SK-N-SH treated with all-trans-retinoic acid at 6 μM for 48 hours (cell line): ENCODE data around the gene NADK.
"Not testable (repeated sequence)": the region's sequence is repeated elsewhere in the genome, so short reads cannot be mapped to it uniquely, and the experiment has no call there.

ENCODE experiments used
- ATAC-seq: fragments of 200-7000 bp; cut with Tn5 transposase; 3 replicates; pipeline ENCODE4 v1.9.1; 2020; ENCODE audit warnings: mild to moderate bottlenecking, moderate library complexity
- BACH2 ChIP-seq: fragments of 250-450 bp; sonication (Bioruptor Pico); IDR thresholded peaks from 2 replicates; pipeline ENCODE4 v1.9.0; 2021; ENCODE audit warnings: mild to moderate bottlenecking, borderline replicate concordance
- CREB5 ChIP-seq: fragments of 250-450 bp; sonication (Bioruptor Pico); IDR thresholded peaks from 2 replicates; pipeline ENCODE4 v1.5.1; 2020; ENCODE audit warnings: low read depth, mild to moderate bottlenecking, moderate library complexity
- CSDC2 ChIP-seq: fragments of 250-450 bp; sonication (Bioruptor Pico); IDR thresholded peaks from 2 replicates; pipeline ENCODE4 v1.5.0; 2020; ENCODE audit warnings: mild to moderate bottlenecking, moderate library complexity
- CSRNP3 ChIP-seq: fragments of 250-450 bp; sonication (Bioruptor Pico); IDR thresholded peaks from 2 replicates; pipeline ENCODE4 v1.5.1; 2021; ENCODE audit warnings: mild to moderate bottlenecking, moderate library complexity
- ESRRG ChIP-seq: fragments of 250-450 bp; sonication (Bioruptor Pico); IDR thresholded peaks from 2 replicates; pipeline ENCODE4 v1.6.1; 2021; ENCODE audit warnings: mild to moderate bottlenecking
- GLIS3 ChIP-seq: fragments of 250-450 bp; sonication (Bioruptor Pico); IDR thresholded peaks from 2 replicates; pipeline ENCODE4 v1.5.0; 2020; ENCODE audit warnings: mild to moderate bottlenecking, moderate library complexity
- ISL1 ChIP-seq: fragments of 250-450 bp; sonication (Bioruptor Pico); IDR thresholded peaks from 2 replicates; pipeline ENCODE4 v2.1.2; 2022; ENCODE audit warnings: mild to moderate bottlenecking, moderate library complexity
- OSR1 ChIP-seq: fragments of 250-450 bp; sonication (Bioruptor Pico); IDR thresholded peaks from 2 replicates; pipeline ENCODE4 v1.8.0; 2022; ENCODE audit warnings: moderate library complexity, mild to moderate bottlenecking, inconsistent platforms
- PATZ1 ChIP-seq: fragments of 250-450 bp; sonication (Bioruptor Pico); IDR thresholded peaks from 2 replicates; pipeline ENCODE4 v1.8.0; 2020; ENCODE audit warnings: mild to moderate bottlenecking, moderate library complexity, borderline replicate concordance
- PPARA ChIP-seq: fragments of 250-450 bp; sonication (Bioruptor Pico); IDR thresholded peaks from 2 replicates; pipeline ENCODE4 v1.5.0; 2020; ENCODE audit warnings: mild to moderate bottlenecking, borderline replicate concordance
- TCF4 ChIP-seq: fragments of 250-450 bp; sonication (Bioruptor Pico); IDR thresholded peaks from 2 replicates; pipeline ENCODE4 v1.8.0; 2021; ENCODE audit warnings: mild to moderate bottlenecking, moderate library complexity, borderline replicate concordance
- TOX ChIP-seq: fragments of 250-450 bp; sonication (Bioruptor Pico); IDR thresholded peaks from 2 replicates; pipeline ENCODE4 v1.8.0; 2021; ENCODE audit warnings: mild to moderate bottlenecking, moderate library complexity, borderline replicate concordance
- TSHZ2 ChIP-seq: fragments of 250-450 bp; sonication (Bioruptor Pico); IDR thresholded peaks from 2 replicates; pipeline ENCODE4 v1.5.0; 2020; ENCODE audit warnings: mild to moderate bottlenecking, moderate library complexity
- ZC3H10 ChIP-seq: fragments of 250-450 bp; sonication (Bioruptor Pico); IDR thresholded peaks from 2 replicates; pipeline ENCODE4 v1.5.1; 2021; ENCODE audit warnings: mild to moderate bottlenecking, moderate library complexity
- ZFP3 ChIP-seq: fragments of 250-450 bp; sonication (Bioruptor Pico); IDR thresholded peaks from 2 replicates; pipeline ENCODE4 v1.5.0; 2020; ENCODE audit warnings: mild to moderate bottlenecking, moderate library complexity
- ZFP30 ChIP-seq: fragments of 450-650 bp; formaldehyde crosslinking; IDR thresholded peaks from 2 replicates; pipeline ENCODE4 v1.5.0; 2022; ENCODE audit warnings: mild to moderate bottlenecking, moderate library complexity
- ZNF565 ChIP-seq: fragments of 450-650 bp; formaldehyde crosslinking; conservative IDR thresholded peaks from 2 replicates; pipeline ENCODE4 v1.5.0; 2020; ENCODE audit warnings: low read depth, mild to moderate bottlenecking, moderate library complexity

NADK gene

GRCh38 chr1:1721201-1721600, 57.1 kb downstream of the NADK start:
- no peak for ATAC-seq
- no peak for TF ChIP-seq ZFP30 (CRISPR knock-in tag)
- no peak for TF ChIP-seq ZNF565 (CRISPR knock-in tag)
- TF ChIP-seq TOX, result no peak
- no peak for TF ChIP-seq CSDC2 (CRISPR knock-in tag)
- no peak for TF ChIP-seq ZC3H10 (CRISPR knock-in tag)
- no peak for TF ChIP-seq CREB5 (CRISPR knock-in tag)
- no peak for TF ChIP-seq TSHZ2 (CRISPR knock-in tag)
- no peak for TF ChIP-seq ISL1 (CRISPR knock-in tag)
- TF ChIP-seq GLIS3 (CRISPR knock-in tag), result no peak
- no peak for TF ChIP-seq TCF4 (CRISPR knock-in tag)
- no peak for TF ChIP-seq ESRRG
- TF ChIP-seq PATZ1 (CRISPR knock-in tag), result no peak
- no peak for TF ChIP-seq CSRNP3

- ATAC-seq, result not testable (repeated sequence)
These were observed 63.0 kb downstream of the NADK start for GRCh38 chr1:1715109-1715883.

- ATAC-seq, result not testable (repeated sequence)
These were observed 70.4 kb downstream of the NADK start for GRCh38 chr1:1707897-1708296.

- not testable (repeated sequence) for ATAC-seq
These were observed 71.0 kb downstream of the NADK start for GRCh38 chr1:1707241-1707640.

- ATAC-seq, result not testable (repeated sequence)
These were observed 72.6 kb downstream of the NADK start for GRCh38 chr1:1705623-1706022.

GRCh38 chr1:1704284-1704957, 73.8 kb downstream of the NADK start:
- not testable (repeated sequence) for ATAC-seq

GRCh38 chr1:1703796-1704195, 74.5 kb downstream of the NADK start:
- no peak for TF ChIP-seq PATZ1 (CRISPR knock-in tag)
- TF ChIP-seq OSR1 (CRISPR knock-in tag), result no peak
- no peak for TF ChIP-seq PPARA (CRISPR knock-in tag)
- no peak for TF ChIP-seq BACH2
- TF ChIP-seq CSDC2 (CRISPR knock-in tag), result no peak
- TF ChIP-seq ZFP3 (CRISPR knock-in tag), result no peak
- no peak for ATAC-seq

- ATAC-seq, result not testable (repeated sequence)
These were observed 75.8 kb downstream of the NADK start for GRCh38 chr1:1702506-1702905.
